NCI-H1092 treated with DMSO at 0.1 percent for 48 hours (cell line): Measurements from ENCODE around the gene NAPEPLD.
A peak's percentile ranks its signal among the peaks of the same experiment; 100 is the strongest.
"Not testable (repeated sequence)": the region's sequence is repeated elsewhere in the genome, so short reads cannot be mapped to it uniquely, and the experiment has no call there.

Experiments used
- DNase-seq: peaks from one replicate; lab custom pipeline; 2025; lab: John Stamatoyannopoulos, UW

Gene NAPEPLD

DNA sequence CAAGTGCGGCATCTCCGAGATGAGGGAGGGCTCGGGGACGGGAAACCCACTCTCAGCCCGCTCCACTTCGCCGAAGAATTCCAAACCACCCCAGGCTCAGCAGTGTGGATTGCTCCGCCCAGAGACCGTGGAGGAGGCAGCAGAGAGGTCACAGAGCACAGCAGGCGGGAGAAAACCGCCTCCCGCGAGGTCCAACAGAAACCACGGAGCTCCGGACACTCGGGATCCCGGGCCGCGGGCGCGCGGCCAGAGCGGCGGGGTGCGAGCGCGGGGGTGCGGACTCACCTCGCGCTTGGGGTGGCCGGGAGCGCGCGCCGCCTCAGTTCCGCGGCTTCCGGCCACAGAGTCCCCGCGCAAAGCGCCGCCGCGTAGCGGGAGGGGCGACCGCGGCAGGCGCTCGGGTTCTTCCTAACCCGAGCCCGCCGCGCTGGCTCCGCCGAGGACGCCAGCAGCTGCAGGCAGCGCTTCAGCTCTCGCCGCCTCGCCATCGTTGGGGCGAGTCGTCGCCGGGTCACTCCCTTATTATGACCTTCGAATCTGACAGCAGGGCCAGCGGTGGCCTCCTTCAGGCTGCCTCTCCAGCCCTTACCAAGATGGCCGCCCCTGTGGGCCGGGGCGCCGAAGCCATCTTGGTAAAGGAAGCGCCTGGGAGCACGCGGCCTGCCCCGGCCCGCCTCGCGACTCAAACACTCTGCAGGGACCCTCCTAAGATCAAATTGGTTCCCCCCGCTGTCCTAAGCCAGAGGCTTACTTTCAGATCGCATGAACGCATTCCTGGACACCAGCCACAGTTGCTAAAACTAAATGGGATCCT lies at the start of gene NAPEPLD:
Gene NAPEPLD, minus strand, starts transcription at position 106 of the 814 bp plus-strand sequence. CDS start 20,323 bp downstream, outside the sequence.
- DNase-seq: peak; percentile 95

DNA sequence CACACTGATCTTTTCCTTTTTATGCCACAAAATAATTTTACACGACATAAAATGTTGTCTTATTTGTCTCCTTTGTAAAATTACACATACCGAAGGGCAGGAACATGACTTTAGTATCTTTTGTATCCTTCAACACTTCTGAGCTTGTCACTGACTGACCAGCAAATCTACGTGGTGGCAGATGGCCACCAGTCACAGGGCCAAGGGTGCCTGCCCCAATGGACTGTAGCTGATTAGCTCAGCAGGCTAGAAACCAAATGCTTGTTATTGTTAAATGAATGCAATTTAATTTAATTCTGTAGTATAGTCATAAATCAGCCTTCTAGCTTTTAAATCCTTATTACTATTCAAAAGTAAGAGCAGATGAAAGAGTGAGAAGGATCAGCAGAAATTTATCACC lies 49.2 kb upstream of the NAPEPLD start:
- not testable (repeated sequence) for DNase-seq

DNA sequence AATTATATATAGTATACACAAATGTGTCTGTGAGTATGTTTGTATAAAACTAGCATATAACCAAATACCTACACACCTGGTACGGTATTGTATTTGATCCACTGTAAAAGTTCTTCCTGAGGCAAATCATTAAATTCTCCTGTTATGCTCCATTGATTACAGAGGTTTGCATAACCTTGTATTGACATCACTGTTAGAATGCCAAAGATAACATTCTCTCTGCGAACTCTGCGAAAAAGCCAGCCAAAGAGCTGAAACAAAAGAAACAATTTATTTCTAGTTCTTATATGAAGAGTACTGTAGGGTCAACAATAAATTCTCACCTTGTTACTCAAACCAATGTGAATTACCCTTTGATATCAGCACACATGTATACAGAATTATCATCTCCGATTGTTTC lies 46.5 kb upstream of the NAPEPLD start:
- not testable (repeated sequence) for DNase-seq

DNA sequence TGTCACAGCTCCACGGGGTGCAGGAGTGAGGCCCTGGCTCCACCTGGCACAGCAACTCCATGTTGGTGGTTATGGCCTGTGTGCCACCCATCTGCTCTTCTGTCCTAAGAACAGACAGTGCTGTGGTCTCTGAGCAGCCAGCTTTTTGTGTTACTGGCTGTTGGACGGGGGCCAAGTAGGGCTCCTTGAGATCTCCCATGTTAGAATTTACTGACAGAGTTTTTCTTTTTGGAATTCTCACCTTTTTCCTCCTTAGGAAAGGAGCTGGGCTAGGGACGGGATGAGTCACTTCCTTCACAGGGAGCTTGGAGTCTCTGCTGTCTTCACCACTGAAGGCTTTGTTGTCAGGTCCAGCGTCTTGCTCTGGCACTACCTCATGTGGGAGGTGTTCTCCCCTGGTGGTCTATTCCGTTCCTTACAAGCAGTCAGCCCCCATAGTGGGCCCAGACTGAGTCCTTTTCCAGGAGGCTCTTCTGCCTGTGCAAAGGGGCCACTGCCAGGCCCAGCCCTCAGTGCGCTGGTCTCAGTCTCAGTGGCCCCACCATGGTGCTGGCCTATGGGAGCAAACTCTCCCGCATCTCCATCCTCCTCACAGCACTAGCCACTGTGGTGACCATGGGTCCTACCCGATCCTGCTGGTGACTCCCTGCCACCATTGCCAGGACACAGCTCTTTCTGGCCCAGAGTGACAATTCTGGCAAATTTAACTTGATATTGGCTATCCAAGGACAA lies 23.7 kb upstream of the NAPEPLD start:
- not testable (repeated sequence) for DNase-seq

DNA sequence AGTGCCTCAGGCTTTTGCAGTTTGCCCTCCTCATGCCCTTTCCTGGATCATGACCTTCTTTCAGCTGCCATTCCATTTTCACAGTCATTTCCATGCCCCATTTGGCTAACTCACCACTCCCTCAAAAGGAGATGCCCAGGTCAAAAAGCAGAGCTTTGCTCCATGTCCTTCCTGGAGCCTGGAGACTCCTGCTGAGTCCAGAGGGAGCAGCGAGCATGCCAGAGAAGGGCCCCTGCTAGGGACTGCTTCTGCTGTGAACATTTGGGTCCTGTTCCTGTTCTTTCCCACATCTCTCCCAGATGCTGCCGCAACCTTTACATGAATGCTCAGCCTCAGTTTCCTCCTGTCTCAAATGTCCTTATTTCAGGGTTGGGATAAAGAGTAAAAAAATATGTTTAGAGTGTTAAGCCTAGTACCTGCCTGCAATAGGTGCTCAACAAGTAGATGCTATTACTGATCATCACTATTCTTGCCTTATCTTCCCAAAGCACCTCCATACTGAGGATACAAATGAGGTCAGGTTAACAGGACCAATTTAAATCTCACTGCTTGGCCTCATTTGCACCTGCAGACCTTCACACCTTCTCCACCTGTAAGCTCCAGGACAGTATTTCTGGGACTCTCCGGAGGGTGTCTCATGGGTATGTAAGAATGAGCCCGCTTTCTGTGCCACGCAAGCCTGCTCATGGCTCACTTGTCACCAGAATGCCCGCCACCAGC lies 23.0 kb upstream of the NAPEPLD start:
- DNase-seq: not testable (repeated sequence)

DNA sequence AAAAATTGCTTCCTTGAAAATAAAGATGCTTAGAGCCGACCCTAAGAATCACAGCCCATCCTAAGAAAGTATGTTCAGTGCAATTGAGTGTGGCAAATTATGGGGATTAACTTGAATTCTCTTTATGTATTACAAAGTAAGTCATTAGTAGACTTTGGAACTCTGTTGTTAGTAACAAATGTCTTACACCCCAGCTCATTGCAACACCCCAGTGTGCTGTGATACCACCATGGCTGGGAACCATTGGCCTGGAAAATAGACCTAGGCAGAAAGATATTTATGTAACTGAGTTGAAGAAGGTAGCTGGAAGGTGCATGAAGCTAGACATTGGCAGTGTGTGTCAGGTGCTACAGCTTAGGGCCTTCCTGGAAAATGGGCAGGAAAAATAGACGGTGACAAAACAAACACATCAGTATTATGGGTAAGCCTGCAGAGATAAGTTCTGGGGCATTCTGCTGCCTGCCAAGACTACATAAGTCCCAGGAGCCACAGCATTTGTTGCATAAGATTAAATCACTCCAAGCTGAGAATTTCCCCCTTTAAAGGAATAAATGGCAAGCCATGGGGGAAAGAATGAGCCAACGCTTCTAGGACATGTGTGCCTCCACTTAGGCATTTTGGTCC lies 18.1 kb upstream of the NAPEPLD start:
- not testable (repeated sequence) for DNase-seq

DNA sequence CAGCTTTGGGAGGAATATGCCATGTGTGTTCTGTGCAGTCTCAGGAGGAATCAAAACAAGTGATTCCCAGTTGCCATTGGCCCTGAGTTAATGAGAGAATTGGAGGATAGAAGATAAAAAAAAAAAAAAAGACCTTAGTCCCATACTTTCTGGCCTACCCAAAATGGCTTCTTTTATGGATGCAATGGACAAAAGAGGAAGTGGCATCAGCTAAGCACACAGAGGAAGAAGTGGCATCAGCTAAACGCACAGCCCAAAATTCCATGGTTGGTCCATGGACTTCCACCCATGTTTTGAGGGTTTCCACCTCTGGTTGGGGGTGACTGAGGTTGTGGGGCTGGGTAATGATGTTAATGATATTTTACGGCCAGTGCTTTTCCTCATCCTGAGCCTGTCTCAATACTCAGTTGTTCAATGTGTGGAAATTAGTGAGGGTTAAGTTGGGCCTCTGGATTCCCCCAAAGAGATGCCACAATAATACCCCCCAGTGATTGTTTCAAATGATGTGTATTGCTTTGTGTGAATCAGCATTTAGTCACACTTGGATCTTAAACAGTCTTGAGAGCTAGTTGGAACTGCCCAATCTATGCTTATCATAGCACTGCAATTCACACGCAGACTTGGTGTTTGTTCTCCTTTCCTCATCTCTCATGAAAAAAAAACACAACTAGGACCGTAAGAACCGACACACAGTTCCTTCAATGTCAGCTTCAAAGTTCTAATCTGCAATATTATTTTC lies 14.4 kb upstream of the NAPEPLD start:
- DNase-seq: not testable (repeated sequence)

DNA sequence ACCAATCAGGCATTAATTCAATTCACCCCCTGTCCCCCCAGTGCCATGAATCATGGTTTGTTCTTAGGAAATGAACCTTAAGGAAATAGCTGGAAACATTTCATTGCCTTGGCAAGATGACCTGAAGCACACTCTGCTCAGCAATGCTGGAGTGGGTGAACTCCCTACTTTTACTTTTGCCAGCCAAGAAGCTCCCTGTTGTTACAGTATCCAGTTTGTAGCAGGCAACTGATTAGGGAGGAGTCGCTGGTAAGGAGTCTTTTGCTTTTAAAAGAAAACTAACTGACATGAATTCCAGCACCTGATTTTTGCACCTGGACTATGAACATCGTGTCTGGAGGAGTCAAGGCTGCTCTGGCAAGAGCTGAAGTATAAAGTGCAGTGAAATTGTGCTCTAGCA lies 13.7 kb upstream of the NAPEPLD start:
- DNase-seq: not testable (repeated sequence)

DNA sequence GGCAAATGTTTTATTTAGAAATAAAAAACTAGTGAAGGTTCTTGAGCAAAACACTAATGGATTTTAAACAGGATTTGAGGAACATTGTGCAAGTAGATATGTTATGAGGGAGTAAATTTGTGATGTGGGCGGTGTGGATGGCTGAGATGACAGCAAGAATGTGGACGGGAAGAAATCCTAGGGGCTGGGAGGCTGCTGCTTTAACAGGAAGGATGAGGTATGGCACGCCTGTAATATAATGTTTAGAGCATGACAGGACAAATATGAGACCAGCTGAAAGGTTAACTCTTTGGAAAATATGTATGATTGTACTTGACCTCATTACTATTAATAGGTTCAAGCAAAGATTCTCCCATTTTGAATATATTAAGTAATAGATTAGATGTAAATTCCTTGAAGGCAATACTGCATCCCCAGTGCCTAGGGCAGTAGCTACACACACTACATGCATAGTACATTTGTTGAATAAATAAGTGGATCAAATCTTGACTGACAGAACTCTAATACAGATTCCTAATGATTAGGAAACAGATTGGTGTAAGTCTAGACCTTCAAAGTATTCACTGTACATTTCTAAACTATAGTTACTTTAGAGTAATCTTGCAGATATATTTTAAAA lies 13.2 kb upstream of the NAPEPLD start:
- not testable (repeated sequence) for DNase-seq

DNA sequence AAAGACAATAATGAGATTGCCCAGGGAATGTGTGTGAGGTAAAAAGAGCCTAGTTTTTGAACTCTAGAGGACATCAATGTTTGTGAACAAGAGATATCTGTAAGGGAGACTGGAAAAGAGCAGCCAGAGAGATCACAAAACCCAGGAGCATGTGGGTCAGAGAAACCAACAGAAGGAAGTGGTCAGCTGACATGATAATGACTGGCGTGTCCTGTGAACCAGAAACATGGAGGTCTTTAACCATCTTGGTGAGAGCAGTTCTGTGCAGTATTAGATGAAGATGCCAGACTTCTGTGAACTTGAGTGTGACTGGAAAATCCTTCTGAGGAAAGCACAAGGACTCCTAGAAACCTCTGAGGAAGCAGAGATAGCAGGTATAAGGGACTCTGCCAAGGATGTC lies 10.2 kb upstream of the NAPEPLD start:
- not testable (repeated sequence) for DNase-seq

DNA sequence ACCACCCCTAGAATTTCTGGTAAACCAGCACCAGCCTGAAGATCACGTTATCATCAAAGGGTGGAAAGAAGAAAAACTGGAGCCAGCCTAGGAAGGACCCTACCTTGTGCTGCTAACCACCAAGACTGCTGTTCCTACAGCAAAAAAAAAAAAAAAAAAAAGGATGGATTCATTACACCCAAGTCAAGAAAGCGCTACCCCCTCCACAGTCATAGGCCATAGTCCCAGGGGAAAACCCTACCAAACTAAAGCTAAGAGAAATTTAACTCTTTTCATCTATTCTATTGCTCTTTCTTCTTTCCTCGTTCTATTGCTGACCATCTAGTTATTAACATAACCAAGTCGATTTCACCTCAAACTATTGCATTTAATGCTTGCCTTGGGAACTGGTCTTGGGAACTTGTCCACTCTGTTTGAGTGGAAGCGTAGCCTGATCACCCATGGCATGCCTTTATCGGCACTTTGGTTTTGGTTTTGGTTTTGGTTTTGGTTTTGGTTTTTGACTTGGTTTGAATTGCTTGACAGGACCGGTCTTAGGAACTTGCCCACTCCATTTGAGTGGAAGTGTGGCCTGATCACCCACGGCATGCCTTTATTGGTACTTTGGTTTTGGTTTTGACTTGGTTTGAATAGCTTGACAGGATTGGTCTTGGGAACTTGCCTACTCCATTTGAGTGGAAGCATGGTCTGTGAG lies 6.6 kb upstream of the NAPEPLD start:
- DNase-seq: not testable (repeated sequence)

DNA sequence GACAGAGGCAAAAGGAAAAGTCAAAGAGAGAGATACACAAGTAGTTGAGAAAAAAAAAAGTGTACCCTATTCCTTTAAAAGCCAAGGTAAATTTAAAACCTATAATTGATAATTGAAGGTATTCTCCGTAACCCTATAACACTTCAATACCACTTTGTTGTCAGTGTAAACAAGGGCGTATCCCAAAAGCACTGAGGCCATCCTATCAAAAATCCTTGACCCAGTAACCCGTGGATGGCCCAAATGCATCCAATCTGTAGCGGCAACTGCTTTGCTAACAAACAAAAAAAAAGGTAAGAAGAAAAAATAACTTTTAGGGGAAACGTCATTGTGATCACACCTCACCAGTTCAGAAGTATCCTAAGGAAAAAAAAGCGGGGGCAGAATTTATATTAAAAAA lies 5.1 kb upstream of the NAPEPLD start:
- DNase-seq: no peak

DNA sequence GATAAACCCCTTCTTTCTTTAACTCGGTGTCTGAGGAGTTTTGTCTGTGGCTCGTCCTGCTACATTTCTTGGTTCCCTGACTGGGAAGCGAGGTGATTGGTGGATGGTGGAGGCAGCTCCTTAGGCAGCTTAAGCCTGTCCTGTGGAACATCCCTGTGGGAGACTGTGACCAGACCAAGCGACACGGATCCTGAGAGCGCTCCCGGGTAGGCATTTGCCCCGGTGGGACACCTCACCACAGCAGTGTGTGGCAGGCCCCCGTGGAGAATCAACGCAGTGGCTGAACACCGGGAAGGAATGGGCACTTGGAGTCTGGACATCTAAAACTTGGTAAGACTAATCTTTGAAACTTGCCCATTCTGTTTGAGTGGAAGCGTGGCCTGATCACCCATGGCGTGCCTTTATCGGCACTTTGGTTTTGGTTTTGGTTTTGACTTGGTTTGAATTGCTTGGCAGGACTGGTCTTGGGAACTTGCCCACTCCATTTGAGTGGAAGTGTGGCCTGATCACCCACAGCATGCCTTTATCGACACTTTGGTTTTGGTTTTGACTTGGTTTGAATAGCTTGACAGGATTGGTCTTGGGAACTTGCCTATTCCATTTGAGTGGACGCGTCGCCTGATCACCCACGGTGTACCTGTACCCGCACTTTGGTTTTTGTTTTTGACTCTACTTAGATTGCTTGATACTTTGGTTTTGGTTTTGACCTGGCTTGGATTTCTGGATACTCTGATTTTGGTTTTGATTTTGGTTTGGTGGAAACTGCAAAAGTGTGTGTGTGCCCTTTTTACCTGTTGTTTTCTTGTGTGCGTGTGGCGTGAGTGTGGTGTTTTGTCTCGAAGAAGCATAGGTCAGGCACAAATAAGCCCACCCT lies 4.1 kb upstream of the NAPEPLD start:
- not testable (repeated sequence) for DNase-seq

DNA sequence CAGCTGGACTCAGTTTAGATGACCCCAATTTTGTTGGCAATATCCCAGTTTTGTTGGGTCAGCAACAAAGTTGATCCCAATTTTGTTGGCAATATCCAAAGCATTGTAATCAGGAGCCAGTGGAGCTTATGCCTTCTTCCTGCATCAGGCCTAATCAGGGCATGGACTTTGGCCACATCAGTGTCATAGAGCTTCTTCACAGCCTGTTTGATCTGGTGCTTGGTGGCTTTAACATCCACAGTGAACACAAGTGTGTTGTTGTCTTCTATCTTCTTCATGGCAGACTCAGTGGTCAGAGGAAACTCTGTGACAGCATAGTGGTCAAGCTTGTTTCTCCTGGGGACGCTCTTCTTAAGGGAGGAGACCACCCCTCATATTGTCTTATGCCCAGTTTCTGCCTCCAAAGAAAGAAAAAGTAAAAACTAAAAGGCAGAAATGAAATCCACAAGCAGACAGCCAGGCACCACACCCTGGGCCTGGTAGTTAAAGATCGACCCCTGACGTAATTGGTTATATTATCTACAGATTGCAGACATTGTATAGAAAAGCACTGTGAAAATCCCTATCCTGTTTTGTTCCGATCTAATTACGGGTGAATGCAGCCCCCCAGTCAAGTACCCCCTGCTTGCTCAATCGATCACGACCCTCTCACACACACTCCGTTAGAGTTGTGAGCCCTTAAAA lies 3.2 kb upstream of the NAPEPLD start:
- DNase-seq: not testable (repeated sequence)

DNA sequence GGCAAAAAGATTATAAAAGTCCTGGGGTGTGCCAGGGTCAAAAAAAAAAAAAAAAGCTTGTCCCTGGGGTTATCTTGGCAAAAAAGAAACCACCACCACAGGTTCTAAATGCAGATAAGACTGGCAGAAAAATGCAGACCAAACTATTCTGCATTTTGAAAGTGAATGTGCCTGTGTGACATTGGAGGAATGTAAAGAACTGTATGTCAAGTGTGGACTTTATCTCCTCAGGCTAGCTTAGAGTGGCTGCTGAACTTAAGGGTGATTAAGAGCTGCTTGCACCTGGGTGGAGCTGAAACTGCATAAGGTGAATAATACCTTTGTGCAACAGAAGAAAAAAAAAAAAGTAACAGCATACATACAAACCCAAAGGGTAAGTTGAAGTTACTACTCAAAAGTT lies 1.3 kb upstream of the NAPEPLD start:
- DNase-seq: no peak

DNA sequence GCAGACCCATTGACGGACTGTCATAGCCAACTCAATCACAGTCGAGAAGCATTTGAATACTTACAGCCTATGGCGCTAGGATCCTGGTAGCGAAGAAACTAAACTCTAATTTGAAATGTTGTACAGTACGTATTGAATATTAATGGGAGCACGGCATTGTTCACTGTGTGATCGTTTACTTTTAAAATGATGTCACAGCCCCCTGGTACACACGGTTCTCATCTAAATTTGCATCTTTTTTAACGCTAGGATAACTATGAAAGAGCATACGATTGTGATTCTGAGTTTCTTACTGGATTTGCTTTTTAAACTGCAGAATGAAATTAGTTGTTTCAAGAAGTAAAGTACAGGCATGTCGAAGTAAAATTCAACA lies 895 bp upstream of the NAPEPLD start:
- DNase-seq: no peak

DNA sequence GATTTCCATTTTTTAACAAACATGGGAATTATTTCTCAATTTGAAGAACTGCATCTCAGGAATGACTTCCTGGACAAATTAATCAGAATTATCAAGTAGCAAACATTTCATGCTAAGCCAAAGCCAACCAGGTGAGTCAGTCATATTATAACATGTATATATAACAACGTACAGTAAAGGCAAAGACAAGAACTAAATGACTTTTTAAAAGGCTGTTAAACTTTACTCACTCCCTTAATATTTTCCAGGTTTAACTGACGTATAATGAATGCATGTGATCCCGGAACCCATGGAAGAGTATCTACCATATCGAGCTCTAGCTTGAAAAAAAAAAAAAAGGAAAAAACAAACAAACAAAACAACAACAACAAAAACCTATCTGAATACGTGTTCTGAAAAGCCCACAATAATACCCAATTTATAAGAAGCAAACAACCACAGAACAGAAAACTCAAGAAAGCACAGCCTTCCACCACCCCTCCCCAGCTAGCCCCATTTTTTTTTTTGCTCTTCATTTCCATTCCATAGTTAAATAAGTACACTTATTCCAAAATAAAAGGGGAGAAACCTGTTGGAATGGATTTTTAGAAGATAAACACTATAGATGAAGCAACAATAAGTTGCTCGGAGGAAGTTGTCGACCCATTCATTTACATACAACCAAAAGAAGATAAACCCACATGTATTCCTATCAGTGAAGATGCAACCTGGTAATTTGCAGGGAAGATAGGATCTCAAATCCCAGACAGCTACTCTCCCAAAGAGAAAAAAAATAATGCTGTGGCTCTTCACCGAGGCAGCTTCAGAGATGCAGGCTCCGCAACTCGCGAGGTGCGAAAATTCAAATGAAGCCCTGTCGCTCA lies 537 bp downstream of the NAPEPLD start:
- no peak for DNase-seq

DNA sequence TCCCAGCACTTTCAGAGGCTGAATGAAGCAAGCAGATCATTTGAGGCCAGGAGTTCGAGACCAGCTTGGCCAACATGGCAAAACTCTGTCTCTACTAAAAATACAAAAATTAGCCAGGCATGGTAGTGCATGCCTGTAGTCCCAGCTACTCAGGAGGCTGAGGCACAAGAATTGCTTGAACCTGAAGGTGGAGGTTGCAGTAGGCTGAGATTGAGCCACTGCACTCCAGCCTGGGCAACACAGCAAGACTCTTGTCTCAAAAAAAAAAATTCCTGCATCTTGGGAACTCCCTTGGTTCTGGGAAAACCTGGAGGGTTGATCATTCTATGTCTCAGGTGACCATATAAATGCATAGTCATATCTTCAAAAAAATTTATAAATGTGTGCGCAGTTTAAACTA lies 4.1 kb downstream of the NAPEPLD start:
- DNase-seq: not testable (repeated sequence)
